A549 (cell line): Measurements from ENCODE around the gene TPRKB.

Source experiments
- EP300 ChIP-seq, 2 experiments: fragments of >200 bp; sonication (Bioruptor Twin); formaldehyde crosslinking; IDR thresholded peaks; 2 replicates in 1 of 2; 3 replicates in 1 of 2; pipeline ENCODE4 v1.6.1; 2016 to 2017
- HDAC2 ChIP-seq: fragments of 200-600 bp; sonication (generic); IDR thresholded peaks from 2 replicates; pipeline ENCODE4 v1.6.1; 2016
- RFX5 ChIP-seq: fragments of 450-650 bp; IDR thresholded peaks from 2 replicates; pipeline ENCODE4 v1.7.1; 2014; ENCODE audit warnings: antibody characterized with exemption, mild to moderate bottlenecking, moderate library complexity
- ZFP36 ChIP-seq: fragments of 450-650 bp; IDR thresholded peaks from 2 replicates; pipeline ENCODE4 v1.6.1; 2014; ENCODE audit warnings: borderline replicate concordance; ENCODE audit not compliant: partially characterized antibody
- TF ChIP-seq, protein P1 (sequence below): fragments of >200 bp; sonication (Bioruptor Twin); formaldehyde crosslinking; IDR thresholded peaks from 3 replicates; pipeline ENCODE4 v1.5.1; 2016
- TF ChIP-seq, protein P2 (sequence below): IDR thresholded peaks from 2 replicates; pipeline ENCODE4 v1.6.1; 2012

DNA sequence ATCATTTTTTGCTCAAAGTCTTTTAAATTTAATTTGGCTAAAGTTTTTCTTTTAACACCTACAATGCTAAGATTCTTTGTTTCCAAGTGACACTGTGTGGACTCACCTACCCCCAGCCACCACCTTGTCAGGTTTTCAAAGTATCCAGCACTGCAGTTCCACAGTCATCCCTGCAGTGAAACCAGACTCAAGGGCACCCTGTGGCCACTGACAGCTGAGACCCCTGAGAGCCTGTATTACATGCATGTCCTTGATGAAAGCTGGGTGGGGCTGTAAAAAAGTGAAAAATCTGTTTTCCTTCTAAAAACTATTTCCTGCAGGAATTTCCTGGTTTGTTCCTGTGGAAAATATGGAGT, 19.9 kb downstream of the TPRKB start:
- no peak for TF ChIP-seq EP300 (IDR thresholded peaks at IDR 0.05)
- TF ChIP-seq HDAC2 = no peak
- no peak for TF ChIP-seq ZFP36
- TF ChIP-seq, protein P1, sequence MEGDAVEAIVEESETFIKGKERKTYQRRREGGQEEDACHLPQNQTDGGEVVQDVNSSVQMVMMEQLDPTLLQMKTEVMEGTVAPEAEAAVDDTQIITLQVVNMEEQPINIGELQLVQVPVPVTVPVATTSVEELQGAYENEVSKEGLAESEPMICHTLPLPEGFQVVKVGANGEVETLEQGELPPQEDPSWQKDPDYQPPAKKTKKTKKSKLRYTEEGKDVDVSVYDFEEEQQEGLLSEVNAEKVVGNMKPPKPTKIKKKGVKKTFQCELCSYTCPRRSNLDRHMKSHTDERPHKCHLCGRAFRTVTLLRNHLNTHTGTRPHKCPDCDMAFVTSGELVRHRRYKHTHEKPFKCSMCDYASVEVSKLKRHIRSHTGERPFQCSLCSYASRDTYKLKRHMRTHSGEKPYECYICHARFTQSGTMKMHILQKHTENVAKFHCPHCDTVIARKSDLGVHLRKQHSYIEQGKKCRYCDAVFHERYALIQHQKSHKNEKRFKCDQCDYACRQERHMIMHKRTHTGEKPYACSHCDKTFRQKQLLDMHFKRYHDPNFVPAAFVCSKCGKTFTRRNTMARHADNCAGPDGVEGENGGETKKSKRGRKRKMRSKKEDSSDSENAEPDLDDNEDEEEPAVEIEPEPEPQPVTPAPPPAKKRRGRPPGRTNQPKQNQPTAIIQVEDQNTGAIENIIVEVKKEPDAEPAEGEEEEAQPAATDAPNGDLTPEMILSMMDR = no peak
- TF ChIP-seq RFX5 = no peak
- TF ChIP-seq, protein P2, sequence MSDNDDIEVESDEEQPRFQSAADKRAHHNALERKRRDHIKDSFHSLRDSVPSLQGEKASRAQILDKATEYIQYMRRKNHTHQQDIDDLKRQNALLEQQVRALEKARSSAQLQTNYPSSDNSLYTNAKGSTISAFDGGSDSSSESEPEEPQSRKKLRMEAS = no peak
